K562 (cell line): ENCODE results near the gene THAP4. TPM values are rescaled to one million over a fixed set of nuclear protein-coding genes. Genes with fewer than 3 reads are reported as not detected.

Experiments
- ATAC-seq: fragments of 200-7000 bp; cut with Tn5 transposase; 3 replicates; pipeline ENCODE4 v1.9.1; 2020; ENCODE audit warnings: moderate library complexity
- BruUV-seq: library from RNA; stranded (reverse); fragments of 400-500 nt; replicated peaks from 2 replicates; lab custom pipeline; 2021; lab: Mats Ljungman, UMichigan
- CTCF ChIA-PET: fragments of 300-600 bp; formaldehyde crosslinking; extraction: SDS; loops from one replicate; lab custom pipeline; 2021; ENCODE audit warnings: low intra/inter-chr PET ratio; lab: Yijun Ruan, JAX
- POLR2A ChIA-PET: fragments of 300-600, 350-650 bp; sonication (Branson Sonifier 250); formaldehyde crosslinking; extraction: SDS; loops from one replicate; lab custom pipeline; 2021; ENCODE audit warnings: antibody characterized with exemption, inconsistent platforms; lab: Yijun Ruan, JAX
- DNase-seq, 4 experiments: peaks; one replicate each; pipeline versions ENCODE4 v3.0.0 to v3.0.0-alpha.2; 2011 to 2018; ENCODE audit warnings: low spot score in 3 of 4, mixed read lengths in 3 of 4; ENCODE audit errors: extremely low read depth in 1 of 4
- FAIRE-seq: peaks from 2 replicates; lab custom pipeline; 2011; peaks lifted over from hg19 to GRCh38; lab: Jason Lieb, UNC
- H2AFZ ChIP-seq: 2 replicates; pipeline ENCODE4 v1.6.0; 2011; ENCODE audit warnings: low read depth, low read length, control low read depth, inconsistent platforms
- H3K27ac ChIP-seq: fragments of 200-600 bp; 3 replicates; pipeline ENCODE4 v1.8.0; 2011; ENCODE audit warnings: low read depth, mild to moderate bottlenecking, control low read depth, inconsistent platforms, low read length, moderate library complexity, mixed read lengths; ENCODE audit errors: extremely low read depth
- H3K27me3 ChIP-seq, 2 experiments: fragments of 300-600 bp in 1 of 2; 2 replicates in 1 of 2; 3 replicates in 1 of 2; pipeline versions ENCODE4 v1.6.0 to v1.8.0; 2011; ENCODE audit warnings: inconsistent platforms in 2 of 2, low read length in 2 of 2, mild to moderate bottlenecking in 1 of 2, mixed read lengths in 1 of 2, moderate library complexity in 1 of 2; ENCODE audit not compliant: control insufficient read depth in 2 of 2, insufficient read depth in 2 of 2
- H3K36me3 ChIP-seq: fragments of 300-600 bp; 3 replicates; pipeline ENCODE4 v1.8.0; 2011; ENCODE audit warnings: mild to moderate bottlenecking, low read length, inconsistent platforms; ENCODE audit not compliant: control insufficient read depth, insufficient read depth
- H3K4me1 ChIP-seq, 2 experiments: fragments of 200-600 bp in 1 of 2; replicated peaks in 1 of 2; 2 replicates in 1 of 2; 3 replicates in 1 of 2; pipeline versions ENCODE4 v1.5.1 to v1.8.0; 2011; ENCODE audit warnings: inconsistent platforms in 2 of 2, low read length in 2 of 2, mild to moderate bottlenecking in 1 of 2, mixed read lengths in 1 of 2, moderate library complexity in 1 of 2; ENCODE audit not compliant: control insufficient read depth in 2 of 2, insufficient read depth in 2 of 2
- H3K4me2 ChIP-seq: 2 replicates; pipeline ENCODE4 v1.6.1; 2011; ENCODE audit warnings: low read length, control low read depth, inconsistent platforms, mixed read lengths; ENCODE audit not compliant: insufficient read depth
- H3K4me3 ChIP-seq: fragments of 200-600 bp; sonication (generic), shearing (Covaris generic); 2 replicates; pipeline ENCODE4 v1.5.1; 2016; ENCODE audit warnings: control low read depth, inconsistent platforms
- H3K79me2 ChIP-seq: fragments of 200-600 bp; 3 replicates; pipeline ENCODE4 v1.8.0; 2011; ENCODE audit warnings: low read length, inconsistent platforms; ENCODE audit not compliant: control insufficient read depth, insufficient read depth
- H3K9ac ChIP-seq, 2 experiments: 2 replicates each; pipeline versions ENCODE4 v1.6.0 to v1.6.1; 2011; ENCODE audit warnings: low read depth in 2 of 2, low read length in 2 of 2, control low read depth in 1 of 2, inconsistent platforms in 1 of 2, mild to moderate bottlenecking in 1 of 2, mixed read lengths in 1 of 2; ENCODE audit not compliant: insufficient read depth in 1 of 2
- H3K9me1 ChIP-seq: one replicate; pipeline ENCODE4 v1.6.0; 2011; ENCODE audit warnings: inconsistent platforms, mild to moderate bottlenecking, low read length, moderate library complexity; ENCODE audit not compliant: control insufficient read depth, insufficient read depth
- H3K9me3 ChIP-seq: replicated peaks from 2 replicates; pipeline ENCODE4 v1.5.1; 2011; ENCODE audit warnings: low read depth, low read length, inconsistent platforms; ENCODE audit not compliant: control insufficient read depth, insufficient read depth
- H4K20me1 ChIP-seq: replicated peaks from 2 replicates; pipeline ENCODE4 v1.6.1; 2011; ENCODE audit warnings: low read length, inconsistent platforms, mixed read lengths; ENCODE audit not compliant: control insufficient read depth, insufficient read depth
- BRCA1 ChIP-seq, 2 experiments: fragments of 450-650 bp in 1 of 2; sonication (generic) in 1 of 2; formaldehyde crosslinking in 1 of 2; IDR thresholded peaks; 2 replicates each; pipeline versions ENCODE4 v1.5.0 to v1.6.1; 2017 to 2020; ENCODE audit warnings: mild to moderate bottlenecking in 1 of 2, missing genetic modification reagents in 1 of 2
- DACH1 ChIP-seq: fragments of 450-650 bp; IDR thresholded peaks from 2 replicates; pipeline ENCODE4 v1.6.1; 2018; ENCODE audit not compliant: partially characterized antibody
- FOS ChIP-seq: IDR thresholded peaks from 3 replicates; pipeline ENCODE4 v1.6.1; 2011; ENCODE audit not compliant: insufficient read length; ENCODE audit errors: extremely low read depth
- NFIC ChIP-seq: fragments of 450-650 bp; IDR thresholded peaks from 2 replicates; pipeline ENCODE4 v1.6.1; 2017; ENCODE audit warnings: mild to moderate bottlenecking, inconsistent platforms
- NR4A1 ChIP-seq, 2 experiments: fragments of 250-450 bp in 1 of 2; fragments of 450-650 bp in 1 of 2; sonication (Bioruptor Pico) in 1 of 2; IDR thresholded peaks; 2 replicates each; pipeline versions ENCODE4 v1.4.0 to v1.6.1; 2016 to 2020; ENCODE audit warnings: mild to moderate bottlenecking in 2 of 2, missing compliant biosample characterization in 1 of 2, missing genetic modification characterization in 1 of 2, moderate library complexity in 1 of 2
- NUFIP1 ChIP-seq: fragments of 450-650 bp; IDR thresholded peaks from 2 replicates; pipeline ENCODE4 v1.6.1; 2018; ENCODE audit not compliant: partially characterized antibody
- PURB ChIP-seq: sonication (generic); formaldehyde crosslinking; IDR thresholded peaks from 2 replicates; pipeline ENCODE4 v1.9.0; 2021; ENCODE audit warnings: low read depth, mild to moderate bottlenecking, missing genetic modification reagents
- RBM14 ChIP-seq: fragments of 200-400 bp; formaldehyde crosslinking; IDR thresholded peaks from 2 replicates; pipeline ENCODE4 v1.6.1; 2018; ENCODE audit warnings: low read depth, mild to moderate bottlenecking, low read length, moderate library complexity, borderline replicate concordance; ENCODE audit not compliant: insufficient read depth
- RUNX1 ChIP-seq: sonication (generic); IDR thresholded peaks from 2 replicates; pipeline ENCODE4 v1.6.1; 2016; ENCODE audit warnings: antibody characterized with exemption, low read depth
- SMAD3 ChIP-seq: fragments of 450-650 bp; formaldehyde crosslinking; conservative IDR thresholded peaks from 2 replicates; pipeline ENCODE4 v1.4.0; 2020; ENCODE audit warnings: mild to moderate bottlenecking
- SRF ChIP-seq, 2 experiments: fragments of 250-450, 450-650 bp in 1 of 2; sonication (Bioruptor Pico) in 1 of 2; sonication (generic) in 1 of 2; formaldehyde crosslinking; IDR thresholded peaks; 2 replicates each; pipeline versions ENCODE4 v1.5.0 to v1.5.1; 2020 to 2022; ENCODE audit warnings: mild to moderate bottlenecking in 1 of 2, missing genetic modification reagents in 1 of 2
- THRB ChIP-seq: fragments of 450-650 bp; formaldehyde crosslinking; conservative IDR thresholded peaks from 2 replicates; pipeline ENCODE4 v1.4.0; 2022; ENCODE audit warnings: mild to moderate bottlenecking, missing genetic modification characterization
- ZNF586 ChIP-seq: fragments of 450-650 bp; formaldehyde crosslinking; conservative IDR thresholded peaks from 2 replicates; pipeline ENCODE4 v1.4.0; 2020; ENCODE audit warnings: mild to moderate bottlenecking, moderate library complexity
- WGBS: fragments of 100-300 bp; shearing (Covaris generic); methylation state at CpG from one replicate; pipeline ENCODE4 v1.1.6; 2016; ENCODE audit warnings: low coverage, mixed read lengths; ENCODE audit not compliant: insufficient coverage; ENCODE audit errors: missing lambda C conversion rate; 5-methylcytosine and 5-hydroxymethylcytosine counted together
- in situ Hi-C: fragments of 300-500 bp; cut with MboI; formaldehyde crosslinking; loops from 4 replicates; pipeline ENCODE4 v1.15.0; 2018; ENCODE audit warnings: inconsistent platforms, mixed read lengths
- intact Hi-C: fragments of 100-400 bp; cut with micrococcal nuclease; formaldehyde crosslinking; loops from 2 replicates; pipeline ENCODE4 v1.14.2; 2022
- polyA plus RNA-seq, 8 experiments: library from polyadenylated mRNA; depleted of rRNA in 4 of 8; stranded (reverse) in 5 of 8; unstranded in 3 of 8; fragments of >200 nt; fragmentation: Nextera tagmentation in 2 of 8; fragmentation: Illumina TruSeq in 1 of 8; extraction: Ambion mirVana in 2 of 8; extraction: Trizol in 1 of 8; gene quantifications; 2 replicates each; pipeline versions ENCODE4 v1.2.1 to v1.2.3, GENCODE V29; 2011 to 2014; ENCODE audit warnings: inconsistent platforms in 1 of 8, missing spikeins in 1 of 8
- total RNA-seq, 7 experiments: library from RNA; depleted of rRNA in 6 of 7; stranded (reverse); fragments of >200 nt in 6 of 7; fragmentation: Illumina TruSeq in 2 of 7; extraction: Trizol in 2 of 7; gene quantifications; 2 replicates each; pipeline versions ENCODE4 v1.2.1 to v1.2.3, GENCODE V29; 2011 to 2021; ENCODE audit warnings: low replicate concordance in 1 of 7
- TF ChIP-seq, protein P1 (sequence below): fragments of 250-450 bp; sonication (Bioruptor Pico); IDR thresholded peaks from 2 replicates; pipeline ENCODE4 v1.5.0; 2021

THAP4 gene
- total and polyA plus RNA-seq, 9 of the 15 experiments (the other 6 are each of a cell fraction or from before 2014, with no cell fraction given) = 8.6 to 60.9 (median 43.9) TPM

GRCh38 chr2:241545106-241545505, 91.9 kb downstream of the THAP4 start:
- Histone ChIP-seq H3K79me2 (no peaks in the 10 kb centered on the region), H3K9me1 (no peaks in the 10 kb centered on the region), H3K27me3 (peaks cover 0 to 11% of the 10 kb centered on the region in 2 experiments; a peak in 2 of 5 replicates), H3K36me3 (no peaks in the 10 kb centered on the region), H3K4me3 (no peak overlapping the region), H3K4me1 (peaks cover 32 to 58% of the 10 kb centered on the region in 2 experiments), H3K27ac (no peak overlapping the region), H2AFZ (peak overlapping the region; percentile 88), H3K9me3 (no peaks in the 10 kb centered on the region), H3K9ac (peak overlapping the region in 1 of 2 experiments; percentile 48; a peak in 1 of 4 replicates), H3K4me2 (no peak overlapping the region), H4K20me1 (no peaks in the 10 kb centered on the region)
- WGBS = 38% methylated on average over 10 of the region's 10 CpGs
- no TSS peak for BruUV-seq
- intact Hi-C loops = no loop called here
- CTCF ChIA-PET = no interaction called here
- in situ Hi-C loops = no loop called here
- no peak for DNase-seq
- ATAC-seq = no peak
- POLR2A ChIA-PET = interaction anchor here (0.6 kb wide), 1 partner anchor 35 kb away, joined by 4 read pairs; no protein-coding TSS in a partner anchor
- no peak for FAIRE-seq
- no peak for TF ChIP-seq THRB
- peak; percentile 33; the same call in 1 of the 2 replicates for TF ChIP-seq NFIC

DNA sequence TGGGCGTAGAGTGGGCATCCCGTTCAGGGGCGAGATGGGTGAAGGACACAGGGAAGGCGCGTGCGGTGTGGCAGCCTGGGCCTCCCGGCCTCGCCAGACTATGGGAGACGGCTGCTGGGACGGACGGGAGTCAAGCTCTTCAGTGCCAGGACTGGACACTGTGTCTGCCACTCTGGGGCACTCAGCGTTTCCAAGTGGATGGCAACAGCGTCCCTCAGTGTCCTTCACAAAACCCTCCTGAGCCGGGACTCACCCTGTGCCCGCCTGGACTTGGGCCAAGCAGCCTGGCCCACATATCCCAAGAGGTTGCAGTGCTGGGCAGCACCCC, 94.7 kb downstream of the THAP4 start:
- no peaks in the 10 kb centered on the region for H3K9me3 ChIP-seq
- H3K27ac ChIP-seq = no peak overlapping the region
- BruUV-seq = no TSS peak
- FAIRE-seq = no peak
- POLR2A ChIA-PET = interaction anchor here (0.6 to 1.1 kb wide), 3 partner anchors 18 to 49 kb away, joined by 3 read pairs; no protein-coding TSS in a partner anchor
- H3K36me3 ChIP-seq = no peaks in the 10 kb centered on the region
- no peak overlapping the region for H3K9ac ChIP-seq
- intact Hi-C loops = no loop called here
- no peaks in the 10 kb centered on the region for H4K20me1 ChIP-seq
- ATAC-seq = no peak
- no peak overlapping the region for H3K4me3 ChIP-seq
- H3K9me1 ChIP-seq = no peaks in the 10 kb centered on the region
- H3K79me2 ChIP-seq = no peaks in the 10 kb centered on the region
- 81% methylated on average over 9 of the region's 15 CpGs for WGBS
- in situ Hi-C loops = no loop called here
- H3K27me3 ChIP-seq = no peaks in the 10 kb centered on the region; a peak in 1 of 5 replicates
- no peak for DNase-seq
- no peak overlapping the region for H3K4me2 ChIP-seq
- CTCF ChIA-PET = no interaction called here
- H3K4me1 ChIP-seq = peaks cover 31 to 57% of the 10 kb centered on the region in 2 experiments
- H2AFZ ChIP-seq = no peak overlapping the region
- no peak for TF ChIP-seq BRCA1 (IDR thresholded peaks at IDR 0.05)
- no peak for TF ChIP-seq BRCA1 (CRISPR knock-in tag; IDR thresholded peaks at IDR 0.05)
- TF ChIP-seq NUFIP1 = no peak
- no peak for TF ChIP-seq SRF (CRISPR knock-in tag; IDR thresholded peaks at IDR 0.05)
- no peak for TF ChIP-seq RUNX1
- no peak for TF ChIP-seq FOS
- no peak for TF ChIP-seq DACH1
- no peak for TF ChIP-seq NR4A1 (CRISPR knock-in tag; IDR thresholded peaks at IDR 0.05)
- no peak for TF ChIP-seq NR4A1 (tag; IDR thresholded peaks at IDR 0.05)
- TF ChIP-seq, protein P1, sequence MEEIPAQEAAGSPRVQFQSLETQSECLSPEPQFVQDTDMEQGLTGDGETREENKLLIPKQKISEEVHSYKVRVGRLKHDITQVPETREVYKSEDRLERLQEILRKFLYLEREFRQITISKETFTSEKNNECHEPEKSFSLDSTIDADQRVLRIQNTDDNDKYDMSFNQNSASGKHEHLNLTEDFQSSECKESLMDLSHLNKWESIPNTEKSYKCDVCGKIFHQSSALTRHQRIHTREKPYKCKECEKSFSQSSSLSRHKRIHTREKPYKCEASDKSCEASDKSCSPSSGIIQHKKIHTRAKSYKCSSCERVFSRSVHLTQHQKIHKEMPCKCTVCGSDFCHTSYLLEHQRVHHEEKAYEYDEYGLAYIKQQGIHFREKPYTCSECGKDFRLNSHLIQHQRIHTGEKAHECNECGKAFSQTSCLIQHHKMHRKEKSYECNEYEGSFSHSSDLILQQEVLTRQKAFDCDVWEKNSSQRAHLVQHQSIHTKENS (CRISPR knock-in tag) = no peak
- TF ChIP-seq PURB = no peak
- no peak for TF ChIP-seq RBM14
- no peak for TF ChIP-seq SMAD3 (CRISPR knock-in tag)
- no peak for TF ChIP-seq ZNF586 (CRISPR knock-in tag)
